ENCODE data around the gene SYNJ2BP. TPM values are rescaled to one million over a fixed set of nuclear protein-coding genes. Genes with fewer than 3 reads are reported as not detected.

SYNJ2BP gene
- total RNA-seq, 6 experiments from 2014 or later: 24.2 to 29.9 (median 27.2) TPM

GRCh38 chr14:70391493-70392391, 25.1 kb downstream of the SYNJ2BP start:
- H3K27ac Mint-ChIP-seq: no peak overlapping the region
- TF ChIP-seq CTCF (IDR thresholded peaks at IDR 0.05): no peak
- no peak for DNase-seq
- no peaks in the 10 kb centered on the region for H3K9me3 Mint-ChIP-seq
- H3K4me3 Mint-ChIP-seq: no peak overlapping the region
- no peaks in the 10 kb centered on the region for H3K27me3 Mint-ChIP-seq (ENCODE audit: insufficient read depth)
- no peaks in the 10 kb centered on the region for H3K4me1 Mint-ChIP-seq (ENCODE audit: low read depth)
- peaks cover 15% of the 10 kb centered on the region for H3K36me3 Mint-ChIP-seq (ENCODE audit: low read depth)

GRCh38 chr14:70382536-70382935, 34.4 kb downstream of the SYNJ2BP start:
- H3K27me3 Mint-ChIP-seq (ENCODE audit: insufficient read depth): no peaks in the 10 kb centered on the region
- H3K4me3 Mint-ChIP-seq: no peak overlapping the region
- TF ChIP-seq CTCF (IDR thresholded peaks at IDR 0.05): no peak
- no peak overlapping the region for H3K27ac Mint-ChIP-seq
- no peak for DNase-seq
- no peaks in the 10 kb centered on the region for H3K36me3 Mint-ChIP-seq (ENCODE audit: low read depth)
- peaks cover 6% of the 10 kb centered on the region; the same call in 1 of the 2 replicates for H3K4me1 Mint-ChIP-seq (ENCODE audit: low read depth)
- no peaks in the 10 kb centered on the region for H3K9me3 Mint-ChIP-seq

GRCh38 chr14:70380824-70381223, 36.1 kb downstream of the SYNJ2BP start:
- H3K4me3 Mint-ChIP-seq: no peak overlapping the region
- no peak for DNase-seq
- no peaks in the 10 kb centered on the region for H3K36me3 Mint-ChIP-seq (ENCODE audit: low read depth)
- no peak for TF ChIP-seq CTCF (IDR thresholded peaks at IDR 0.05)
- no peak overlapping the region for H3K27ac Mint-ChIP-seq
- H3K4me1 Mint-ChIP-seq (ENCODE audit: low read depth): peaks cover 6% of the 10 kb centered on the region; the same call in 1 of the 2 replicates
- H3K27me3 Mint-ChIP-seq (ENCODE audit: insufficient read depth): no peaks in the 10 kb centered on the region
- no peaks in the 10 kb centered on the region for H3K9me3 Mint-ChIP-seq

GRCh38 chr14:70378696-70379095, 38.2 kb downstream of the SYNJ2BP start:
- H3K27me3 Mint-ChIP-seq (ENCODE audit: insufficient read depth): no peaks in the 10 kb centered on the region
- TF ChIP-seq CTCF (IDR thresholded peaks at IDR 0.05): no peak
- no peak for DNase-seq
- no peaks in the 10 kb centered on the region for H3K36me3 Mint-ChIP-seq (ENCODE audit: low read depth)
- peaks cover 6% of the 10 kb centered on the region; the same call in 1 of the 2 replicates for H3K4me1 Mint-ChIP-seq (ENCODE audit: low read depth)
- no peak overlapping the region for H3K4me3 Mint-ChIP-seq
- H3K27ac Mint-ChIP-seq: no peak overlapping the region
- no peaks in the 10 kb centered on the region for H3K9me3 Mint-ChIP-seq

Other genes with a start within 250 kb of the SYNJ2BP start
- gene SLC8A3, start 228.1 kb downstream of the SYNJ2BP start, total RNA-seq (2021; fragmentation: NEBNext Ultra II Directional; extraction: Animal tissue kit (Norgen Biotek cat#: 25700)): not detected
- gene COX16, start 57.4 kb downstream of the SYNJ2BP start, total RNA-seq (2021; fragmentation: NEBNext Ultra II Directional; extraction: Animal tissue kit (Norgen Biotek cat#: 25700)): 10 to 100 TPM; 60.4 to 75.8 (median 62.9) TPM
- under 1 TPM; 0.31 to 0.69 (median 0.47) TPM for gene ADAM21, start 35.1 kb upstream of the SYNJ2BP start, total RNA-seq (2021; fragmentation: NEBNext Ultra II Directional; extraction: Animal tissue kit (Norgen Biotek cat#: 25700))
- under 1 TPM; 0.07 to 0.10 (median 0.09) TPM for gene ADAM20, start 117.9 kb upstream of the SYNJ2BP start, total RNA-seq (2021; fragmentation: NEBNext Ultra II Directional; extraction: Animal tissue kit (Norgen Biotek cat#: 25700))
- gene MED6, start 183.6 kb upstream of the SYNJ2BP start, total RNA-seq (2021; fragmentation: NEBNext Ultra II Directional; extraction: Animal tissue kit (Norgen Biotek cat#: 25700)): 10 to 100 TPM; 34.5 to 40.6 (median 37.1) TPM
- under 1 TPM; 0.05 to 0.17 (median 0.09) TPM for gene TTC9, start 224.8 kb upstream of the SYNJ2BP start, total RNA-seq (2021; fragmentation: NEBNext Ultra II Directional; extraction: Animal tissue kit (Norgen Biotek cat#: 25700))

Data from HFFc6 (cell line).